Osteoblast (primary cell): ENCODE measurements around the gene MMUT. TPM values are rescaled to one million over a fixed set of nuclear protein-coding genes. Genes with fewer than 3 reads are reported as not detected.
"Not testable (repeated sequence)": the region's sequence is repeated elsewhere in the genome, so short reads cannot be mapped to it uniquely, and the experiment has no call there.

Source experiments
- DNase-seq: peaks from one replicate; pipeline ENCODE4 v3.0.0; 2011; ENCODE audit warnings: low spot score, mixed read lengths; ENCODE audit not compliant: insufficient read length; ENCODE audit errors: missing footprints
- H2AFZ ChIP-seq: 2 replicates; pipeline ENCODE4 v1.6.0; 2011; ENCODE audit warnings: mild to moderate bottlenecking, low read length
- H3K27ac ChIP-seq: 2 replicates; pipeline ENCODE4 v1.5.1; 2011; ENCODE audit warnings: mild to moderate bottlenecking, low read depth, low read length, moderate library complexity
- H3K27me3 ChIP-seq: 2 replicates; pipeline ENCODE4 v1.6.0; 2012; ENCODE audit warnings: mild to moderate bottlenecking, control low read depth, inconsistent platforms, low read length, moderate library complexity; ENCODE audit not compliant: insufficient read depth
- H3K36me3 ChIP-seq: 2 replicates; pipeline ENCODE4 v1.5.1; 2011; ENCODE audit warnings: mild to moderate bottlenecking, low read length, control low read depth, moderate library complexity; ENCODE audit not compliant: insufficient read depth
- H3K4me1 ChIP-seq: 2 replicates; pipeline ENCODE4 v1.5.1; 2011; ENCODE audit warnings: mild to moderate bottlenecking, low read length, control low read depth, moderate library complexity; ENCODE audit not compliant: insufficient read depth
- H3K4me2 ChIP-seq: 2 replicates; pipeline ENCODE4 v1.6.0; 2011; ENCODE audit warnings: mild to moderate bottlenecking, low read length; ENCODE audit not compliant: insufficient read depth
- H3K4me3 ChIP-seq: fragments of 200-600 bp; sonication (generic); 3 replicates; pipeline ENCODE4 v1.5.1; 2012; ENCODE audit warnings: mild to moderate bottlenecking, low read length, inconsistent platforms; ENCODE audit not compliant: insufficient read depth
- H3K79me2 ChIP-seq: 2 replicates; pipeline ENCODE4 v1.6.0; 2012; ENCODE audit warnings: mild to moderate bottlenecking, low read length, control low read depth, inconsistent platforms; ENCODE audit not compliant: insufficient read depth
- H3K9me3 ChIP-seq: 2 replicates; pipeline ENCODE4 v1.5.1; 2011; ENCODE audit warnings: low read depth, low read length, control low read depth
- H4K20me1 ChIP-seq: 2 replicates; pipeline ENCODE4 v1.6.0; 2012; ENCODE audit warnings: mild to moderate bottlenecking, low read length, control low read depth; ENCODE audit not compliant: insufficient read depth
- total RNA-seq: library from RNA; depleted of rRNA; stranded (reverse); fragments of >200 nt; gene quantifications from 2 replicates; pipeline ENCODE4 v1.2.3, GENCODE V29; 2012
- TF ChIP-seq, protein P1 (sequence below): IDR thresholded peaks from 2 replicates; pipeline ENCODE4 v1.5.1; 2011; ENCODE audit warnings: mild to moderate bottlenecking, low read depth, low read length, moderate library complexity; ENCODE audit errors: extremely low read depth

The MMUT gene
- total RNA-seq, 1 donor, result 16.6 TPM

DNA sequence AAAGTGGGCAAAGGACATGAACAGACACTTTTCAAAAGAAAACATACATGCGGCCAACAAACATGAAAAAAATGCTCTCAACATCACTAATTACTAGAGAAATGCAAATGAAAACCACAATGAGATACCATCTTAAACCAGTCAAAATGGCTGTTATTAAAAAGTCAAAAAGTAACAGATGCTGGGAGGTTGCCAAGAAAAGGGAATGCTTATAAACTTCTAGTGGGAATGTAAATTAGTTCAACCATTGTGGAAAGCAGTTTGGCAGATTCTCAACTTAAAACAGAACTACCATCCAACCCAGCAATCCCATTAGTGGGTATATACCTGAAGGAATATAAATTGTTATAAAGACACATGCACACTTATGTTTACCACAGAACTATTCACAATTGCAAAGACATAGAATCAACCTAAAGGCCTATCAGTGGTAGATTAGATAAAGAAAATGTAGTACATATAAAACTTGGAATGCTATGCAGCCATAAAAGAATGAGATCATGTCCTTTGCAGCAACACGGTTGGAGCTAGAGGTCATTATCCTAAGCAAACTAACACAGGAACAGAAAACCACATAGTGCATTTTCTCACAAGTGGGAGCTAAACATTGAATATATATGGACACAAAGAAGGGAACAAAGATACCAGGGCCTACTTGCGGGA is 16.4 kb upstream of the MMUT start:
- no peak overlapping the region for H2AFZ ChIP-seq
- H3K4me2 ChIP-seq, result no peak overlapping the region
- DNase-seq, result no peak
- no peaks in the 10 kb centered on the region for H3K79me2 ChIP-seq
- H3K36me3 ChIP-seq, result no peaks in the 10 kb centered on the region
- no peaks in the 10 kb centered on the region for H3K9me3 ChIP-seq
- TF ChIP-seq, protein P1, sequence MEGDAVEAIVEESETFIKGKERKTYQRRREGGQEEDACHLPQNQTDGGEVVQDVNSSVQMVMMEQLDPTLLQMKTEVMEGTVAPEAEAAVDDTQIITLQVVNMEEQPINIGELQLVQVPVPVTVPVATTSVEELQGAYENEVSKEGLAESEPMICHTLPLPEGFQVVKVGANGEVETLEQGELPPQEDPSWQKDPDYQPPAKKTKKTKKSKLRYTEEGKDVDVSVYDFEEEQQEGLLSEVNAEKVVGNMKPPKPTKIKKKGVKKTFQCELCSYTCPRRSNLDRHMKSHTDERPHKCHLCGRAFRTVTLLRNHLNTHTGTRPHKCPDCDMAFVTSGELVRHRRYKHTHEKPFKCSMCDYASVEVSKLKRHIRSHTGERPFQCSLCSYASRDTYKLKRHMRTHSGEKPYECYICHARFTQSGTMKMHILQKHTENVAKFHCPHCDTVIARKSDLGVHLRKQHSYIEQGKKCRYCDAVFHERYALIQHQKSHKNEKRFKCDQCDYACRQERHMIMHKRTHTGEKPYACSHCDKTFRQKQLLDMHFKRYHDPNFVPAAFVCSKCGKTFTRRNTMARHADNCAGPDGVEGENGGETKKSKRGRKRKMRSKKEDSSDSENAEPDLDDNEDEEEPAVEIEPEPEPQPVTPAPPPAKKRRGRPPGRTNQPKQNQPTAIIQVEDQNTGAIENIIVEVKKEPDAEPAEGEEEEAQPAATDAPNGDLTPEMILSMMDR, result no peak
- H3K4me3 ChIP-seq, result no peak overlapping the region
- no peaks in the 10 kb centered on the region for H4K20me1 ChIP-seq
- no peak overlapping the region for H3K27ac ChIP-seq
- H3K4me1 ChIP-seq, result no peaks in the 10 kb centered on the region
- no peaks in the 10 kb centered on the region for H3K27me3 ChIP-seq

DNA sequence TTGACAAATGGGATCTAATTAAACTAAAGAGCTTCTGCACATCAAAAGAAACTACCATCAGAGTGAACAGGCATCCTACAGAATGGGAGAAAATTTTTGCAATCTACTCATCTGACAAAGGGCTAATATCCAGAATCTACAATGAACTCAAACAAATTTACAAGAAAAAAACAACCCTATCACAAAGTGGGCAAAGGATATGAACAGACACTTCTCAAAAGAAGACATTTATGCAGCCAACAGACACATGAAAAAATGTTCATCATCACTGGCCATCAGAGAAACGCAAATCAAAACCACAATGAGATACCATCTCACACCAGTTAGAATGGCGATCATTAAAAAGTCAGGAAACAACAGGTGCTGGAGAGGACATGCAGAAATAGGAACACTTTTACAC is 13.5 kb upstream of the MMUT start:
- not testable (repeated sequence) for H3K36me3 ChIP-seq

DNA sequence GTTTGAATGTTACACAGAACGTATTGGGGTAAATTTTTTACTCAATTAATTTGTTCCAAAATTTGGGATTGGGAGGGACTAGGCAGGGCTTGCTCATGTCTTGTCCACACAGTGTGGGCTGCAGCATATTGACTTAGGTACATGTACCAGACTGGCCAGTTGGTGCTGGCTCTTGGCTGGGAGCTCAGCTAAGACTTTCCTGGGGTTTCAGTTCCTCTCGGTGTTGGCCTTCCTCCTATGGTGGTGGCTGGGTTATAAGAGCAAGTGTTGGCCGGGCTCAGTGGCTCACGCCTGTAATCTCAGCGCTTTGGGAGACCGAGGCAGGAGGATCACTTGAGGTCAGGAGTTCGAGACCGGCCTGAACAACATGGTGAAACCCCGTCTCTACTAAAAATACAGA is 5.0 kb upstream of the MMUT start:
- H2AFZ ChIP-seq, result no peak overlapping the region
- no peak overlapping the region for H3K4me2 ChIP-seq
- no peaks in the 10 kb centered on the region for H3K9me3 ChIP-seq
- no peaks in the 10 kb centered on the region for H3K27me3 ChIP-seq
- DNase-seq, result no peak
- no peaks in the 10 kb centered on the region for H3K36me3 ChIP-seq
- H3K4me1 ChIP-seq, result peaks cover 7% of the 10 kb centered on the region
- H4K20me1 ChIP-seq, result no peaks in the 10 kb centered on the region
- TF ChIP-seq, protein P1, result no peak
- no peak overlapping the region for H3K27ac ChIP-seq
- no peak overlapping the region for H3K4me3 ChIP-seq
- peaks cover 39% of the 10 kb centered on the region for H3K79me2 ChIP-seq

More for the DNA sequence above, 13.5 kb upstream of the MMUT start:
- not testable (repeated sequence) for H4K20me1 ChIP-seq, H3K79me2 ChIP-seq, H3K27me3 ChIP-seq, H3K9me3 ChIP-seq, H3K4me3 ChIP-seq, H3K4me2 ChIP-seq, DNase-seq, H3K27ac ChIP-seq, H3K4me1 ChIP-seq, H2AFZ ChIP-seq

DNA sequence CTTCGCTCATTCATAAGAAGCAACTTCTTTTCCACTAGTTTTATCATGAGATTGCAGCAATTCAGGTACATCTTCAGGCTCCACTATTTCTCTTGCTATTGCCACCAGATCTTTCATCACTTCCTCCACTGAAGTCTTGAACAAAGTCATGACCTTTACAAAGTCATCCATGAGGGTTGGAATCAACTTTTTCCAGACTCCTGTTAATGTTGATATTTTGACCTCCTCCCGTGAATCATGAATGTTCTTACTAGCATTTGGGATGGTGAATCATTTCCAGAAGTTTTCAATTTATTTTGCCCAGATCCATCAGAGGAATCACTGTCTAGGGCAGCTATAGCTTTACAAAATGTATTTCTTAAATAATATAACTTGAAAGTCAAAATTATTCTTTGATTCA is 1.6 kb upstream of the MMUT start:
- Histone ChIP-seq H3K4me2 (no peak overlapping the region), H3K36me3 (no peaks in the 10 kb centered on the region)

More for the DNA sequence above, 1.6 kb upstream of the MMUT start:
- TF ChIP-seq, protein P1, result no peak
- H3K4me1 ChIP-seq, result peaks cover 14% of the 10 kb centered on the region
- peaks cover 72% of the 10 kb centered on the region for H3K79me2 ChIP-seq
- no peaks in the 10 kb centered on the region for H3K9me3 ChIP-seq
- no peaks in the 10 kb centered on the region for H4K20me1 ChIP-seq
- H3K4me3 ChIP-seq, result no peak overlapping the region
- H3K27me3 ChIP-seq, result no peaks in the 10 kb centered on the region
- no peak for DNase-seq
- no peak overlapping the region for H2AFZ ChIP-seq
- no peak overlapping the region for H3K27ac ChIP-seq
